HepG2 (cell line): ENCODE measurements around the gene KCNK15. TPM values are rescaled to one million over a fixed set of nuclear protein-coding genes. Genes with fewer than 3 reads are reported as not detected.

Experiments
- ATAC-seq: fragments of 200-7000 bp; cut with Tn5 transposase; 3 replicates; pipeline ENCODE4 v1.9.1; 2020; ENCODE audit warnings: mild to moderate bottlenecking, moderate library complexity
- BruUV-seq: library from RNA; stranded (reverse); fragments of 400-500 nt; replicated peaks from 2 replicates; lab custom pipeline; 2021; lab: Mats Ljungman, UMichigan
- CTCF ChIA-PET: fragments of 300-600 bp; formaldehyde crosslinking; extraction: SDS; loops from one replicate; lab custom pipeline; 2021; ENCODE audit warnings: low total read pairs, inconsistent platforms, low intra/inter-chr PET ratio; lab: Yijun Ruan, JAX
- POLR2A ChIA-PET: fragments of 350-600 bp; sonication (Branson Sonifier 250); formaldehyde crosslinking; loops from one replicate; lab custom pipeline; 2020; ENCODE audit warnings: antibody characterized with exemption, inconsistent platforms; lab: Yijun Ruan, JAX
- DNase-seq: peaks from one replicate; pipeline ENCODE4 v3.0.0-alpha.2; 2015; ENCODE audit warnings: low spot score
- FAIRE-seq: peaks from 3 replicates; lab custom pipeline; 2011; peaks lifted over from hg19 to GRCh38; lab: Jason Lieb, UNC
- H2AFZ ChIP-seq: one replicate; pipeline ENCODE4 v1.6.1; 2011; ENCODE audit warnings: low read length, inconsistent platforms
- H3K27ac ChIP-seq: fragments of 300-600 bp; 3 replicates; pipeline ENCODE4 v1.8.0; 2011; ENCODE audit warnings: mixed run types, mild to moderate bottlenecking, mixed read lengths, low read length, inconsistent platforms; ENCODE audit not compliant: insufficient read depth; ENCODE audit errors: extremely low read length
- H3K27me3 ChIP-seq, 2 experiments: fragments of 200-600 bp in 1 of 2; 2 replicates in 1 of 2; 3 replicates in 1 of 2; pipeline versions ENCODE4 v1.6.0 to v1.8.0; 2011; ENCODE audit warnings: low read length in 2 of 2, mild to moderate bottlenecking in 2 of 2, moderate library complexity in 2 of 2, inconsistent platforms in 1 of 2; ENCODE audit not compliant: insufficient read depth in 2 of 2, control insufficient read depth in 1 of 2
- H3K36me3 ChIP-seq, 2 experiments: fragments of 200-600 bp in 1 of 2; replicated peaks in 1 of 2; 2 replicates in 1 of 2; 3 replicates in 1 of 2; pipeline versions ENCODE4 v1.5.1 to v1.8.0; 2011; ENCODE audit warnings: low read length in 2 of 2, inconsistent platforms in 1 of 2; ENCODE audit not compliant: insufficient read depth in 2 of 2, control insufficient read depth in 1 of 2
- H3K4me1 ChIP-seq: 2 replicates; pipeline ENCODE4 v1.5.1; 2012; ENCODE audit warnings: low read length, inconsistent platforms; ENCODE audit not compliant: insufficient read depth
- H3K4me2 ChIP-seq: 2 replicates; pipeline ENCODE4 v1.6.0; 2011; ENCODE audit warnings: low read depth, low read length, inconsistent platforms
- H3K4me3 ChIP-seq, 3 experiments: fragments of 200-600 bp in 1 of 3; sonication (generic), shearing (Covaris generic) in 1 of 3; replicated peaks in 1 of 3; 2 replicates each; pipeline ENCODE4 v1.5.1; 2011 to 2016; ENCODE audit warnings: low read length in 3 of 3, inconsistent platforms in 2 of 3, low read depth in 2 of 3, mild to moderate bottlenecking in 2 of 3, control low read depth in 1 of 3, mixed read lengths in 1 of 3; ENCODE audit not compliant: insufficient read depth in 1 of 3
- H3K79me2 ChIP-seq: one replicate; pipeline ENCODE4 v1.6.1; 2011; ENCODE audit warnings: low read length, inconsistent platforms; ENCODE audit not compliant: insufficient read depth
- H3K9ac ChIP-seq: 2 replicates; pipeline ENCODE4 v1.6.0; 2011; ENCODE audit warnings: mild to moderate bottlenecking, low read depth, low read length, inconsistent platforms; ENCODE audit not compliant: insufficient read depth
- H3K9me3 ChIP-seq: 2 replicates; pipeline ENCODE4 v1.5.1; 2012; ENCODE audit warnings: mild to moderate bottlenecking, low read length
- H4K20me1 ChIP-seq: 2 replicates; pipeline ENCODE4 v1.6.0; 2011; ENCODE audit warnings: inconsistent platforms, mild to moderate bottlenecking, low read length, moderate library complexity; ENCODE audit not compliant: insufficient read depth
- BHLHE40 ChIP-seq: IDR thresholded peaks from 2 replicates; pipeline ENCODE4 v1.6.1; 2011; ENCODE audit warnings: low read length, improper control_type of control experiment
- MAFG ChIP-seq: sonication (generic); formaldehyde crosslinking; IDR thresholded peaks from 2 replicates; pipeline ENCODE4 v1.5.1; 2020; ENCODE audit warnings: mild to moderate bottlenecking, missing genetic modification reagents
- RORA ChIP-seq: sonication (generic); formaldehyde crosslinking; IDR thresholded peaks from 2 replicates; pipeline ENCODE4 v1.5.0; 2020; ENCODE audit warnings: mild to moderate bottlenecking, missing genetic modification reagents, moderate library complexity
- SMAD1 ChIP-seq: sonication (generic); formaldehyde crosslinking; IDR thresholded peaks from 2 replicates; pipeline ENCODE4 v1.4.0; 2020; ENCODE audit warnings: missing genetic modification reagents, low read depth, mild to moderate bottlenecking, borderline replicate concordance
- ZFP36L1 ChIP-seq: sonication (generic); formaldehyde crosslinking; IDR thresholded peaks from 2 replicates; pipeline ENCODE4 v1.8.0; 2022; ENCODE audit warnings: mild to moderate bottlenecking, missing genetic modification reagents, moderate library complexity
- ZNF329 ChIP-seq: sonication (generic); formaldehyde crosslinking; IDR thresholded peaks from 2 replicates; pipeline ENCODE4 v1.9.0; 2021; ENCODE audit warnings: low read depth, mild to moderate bottlenecking, missing genetic modification reagents
- ZNF441 ChIP-seq: sonication (generic); formaldehyde crosslinking; IDR thresholded peaks from 2 replicates; pipeline ENCODE4 v1.7.0; 2021; ENCODE audit warnings: missing genetic modification reagents, borderline replicate concordance
- ZNF607 ChIP-seq: sonication (generic); formaldehyde crosslinking; IDR thresholded peaks from 2 replicates; pipeline ENCODE4 v1.5.1; 2020; ENCODE audit warnings: missing genetic modification reagents, mild to moderate bottlenecking, borderline replicate concordance
- ZNF652 ChIP-seq: IDR thresholded peaks from 2 replicates; pipeline ENCODE4 v1.6.1; 2016; ENCODE audit warnings: low read depth, borderline replicate concordance
- ZNF660 ChIP-seq: sonication (generic); formaldehyde crosslinking; IDR thresholded peaks from 2 replicates; pipeline ENCODE4 v1.5.1; 2020; ENCODE audit warnings: mild to moderate bottlenecking, low read depth, missing genetic modification reagents, borderline replicate concordance
- ZNF839 ChIP-seq: sonication (generic); formaldehyde crosslinking; IDR thresholded peaks from 2 replicates; pipeline ENCODE4 v1.4.0; 2020; ENCODE audit warnings: missing genetic modification reagents, mild to moderate bottlenecking, borderline replicate concordance
- WGBS: methylation state at CpG from one replicate; pipeline ENCODE4 v1.1.6; 2017; ENCODE audit warnings: low lambda C conversion rate; 5-methylcytosine and 5-hydroxymethylcytosine counted together
- in situ Hi-C: cut with HindIII; loops from 2 replicates; pipeline ENCODE4 v1.10.0; 2017; ENCODE audit warnings: low pct_unique_long_range_greater_than_20kb; ENCODE audit not compliant: extremely low pct_ligation_motif_present
- intact Hi-C: fragments of 100-400 bp; cut with micrococcal nuclease; formaldehyde crosslinking; loops from one replicate; pipeline ENCODE4 v1.10.0; 2022; ENCODE audit not compliant: unreplicated experiment
- polyA plus RNA-seq, 8 experiments: library from polyadenylated mRNA; depleted of rRNA in 3 of 8; stranded (reverse) in 7 of 8; unstranded in 1 of 8; fragments of >200 nt; fragmentation: Illumina TruSeq in 4 of 8; extraction: Trizol in 4 of 8; gene quantifications; 2 replicates each; pipeline versions ENCODE4 v1.2.1 to v1.2.3, GENCODE V29; 2011 to 2016; ENCODE audit warnings: low read depth in 4 of 8, missing spikeins in 1 of 8, mixed read lengths in 1 of 8; ENCODE audit not compliant: insufficient read depth in 1 of 8
- total RNA-seq, 5 experiments: library from RNA; depleted of rRNA; stranded (reverse); fragments of >200 nt; fragmentation: Illumina TruSeq; extraction: Trizol; gene quantifications; 2 replicates each; pipeline ENCODE4 v1.2.3, GENCODE V29; 2016; ENCODE audit warnings: low read depth in 1 of 5
- TF ChIP-seq, protein P1 (sequence below): sonication (generic); formaldehyde crosslinking; IDR thresholded peaks from 2 replicates; pipeline ENCODE4 v1.4.0; 2020; ENCODE audit warnings: mild to moderate bottlenecking, missing genetic modification reagents
- TF ChIP-seq, protein P2 (sequence below): sonication (generic); formaldehyde crosslinking; IDR thresholded peaks from 2 replicates; pipeline ENCODE4 v1.4.0; 2020; ENCODE audit warnings: missing genetic modification reagents
- TF ChIP-seq, protein P3 (sequence below): sonication (generic); formaldehyde crosslinking; IDR thresholded peaks from 2 replicates; pipeline ENCODE4 v1.5.0; 2020; ENCODE audit warnings: mild to moderate bottlenecking, missing genetic modification reagents, moderate library complexity
- TF ChIP-seq, protein P4 (sequence below): sonication (generic); formaldehyde crosslinking; IDR thresholded peaks from 2 replicates; pipeline ENCODE4 v1.9.0; 2021; ENCODE audit warnings: missing genetic modification reagents, mild to moderate bottlenecking, borderline replicate concordance
- TF ChIP-seq, protein P5 (sequence below): IDR thresholded peaks from 2 replicates; pipeline ENCODE4 v1.6.1; 2012; ENCODE audit warnings: inconsistent platforms

KCNK15 gene
- total and polyA plus RNA-seq, 2 of the 13 experiments (the other 11 are each of a cell fraction or from before 2014, with no cell fraction given), result 0.03 TPM; not detected in 1

DNA sequence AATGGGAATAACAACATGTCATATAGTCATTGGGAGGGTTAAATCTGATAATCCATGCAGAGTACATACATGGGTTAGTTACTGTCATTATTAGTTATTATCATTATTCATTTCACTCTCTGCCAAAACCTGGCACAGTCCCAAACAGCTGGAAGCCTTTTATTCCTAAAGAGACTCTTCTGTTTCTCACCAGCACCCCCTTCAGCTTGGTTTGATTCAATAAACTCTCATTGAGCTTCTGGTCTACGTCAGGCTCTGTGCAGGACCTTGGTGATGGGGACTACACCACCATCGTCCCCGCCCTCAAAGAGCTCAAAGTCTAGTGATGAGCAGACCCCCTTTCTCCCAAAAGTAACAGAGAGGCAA is 2.3 kb downstream of the KCNK15 start:
- Histone ChIP-seq H2AFZ (no peak overlapping the region), H3K9me3 (no peaks in the 10 kb centered on the region), H4K20me1 (0 out of 2 replicates have a peak, but pooled peaks cover 3% of the 10 kb centered on the region), H3K4me2 (no peak overlapping the region), H3K27me3 (peaks cover 31 to 92% of the 10 kb centered on the region in 2 experiments), H3K36me3 (no peaks in the 10 kb centered on the region), H3K4me1 (peaks cover 28% of the 10 kb centered on the region), H3K27ac (no peak overlapping the region), H3K4me3 (no peak overlapping the region), H3K79me2 (no peaks in the 10 kb centered on the region), H3K9ac (no peak overlapping the region)
- WGBS, result 7% methylated on average over 3 of the region's 3 CpGs
- CTCF ChIA-PET, result interaction anchor here (1.6 to 3.9 kb wide), 2 partner anchors 63 to 119 kb away, joined by 9 to 41 read pairs; no protein-coding TSS in a partner anchor
- POLR2A ChIA-PET, result interaction anchor here (0.9 kb wide), 1 partner anchor 11 kb away, joined by 3 read pairs; no protein-coding TSS in a partner anchor
- no TSS peak for BruUV-seq
- TF ChIP-seq, protein P1, sequence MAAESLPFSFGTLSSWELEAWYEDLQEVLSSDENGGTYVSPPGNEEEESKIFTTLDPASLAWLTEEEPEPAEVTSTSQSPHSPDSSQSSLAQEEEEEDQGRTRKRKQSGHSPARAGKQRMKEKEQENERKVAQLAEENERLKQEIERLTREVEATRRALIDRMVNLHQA (CRISPR knock-in tag), result no peak
- TF ChIP-seq, protein P2, sequence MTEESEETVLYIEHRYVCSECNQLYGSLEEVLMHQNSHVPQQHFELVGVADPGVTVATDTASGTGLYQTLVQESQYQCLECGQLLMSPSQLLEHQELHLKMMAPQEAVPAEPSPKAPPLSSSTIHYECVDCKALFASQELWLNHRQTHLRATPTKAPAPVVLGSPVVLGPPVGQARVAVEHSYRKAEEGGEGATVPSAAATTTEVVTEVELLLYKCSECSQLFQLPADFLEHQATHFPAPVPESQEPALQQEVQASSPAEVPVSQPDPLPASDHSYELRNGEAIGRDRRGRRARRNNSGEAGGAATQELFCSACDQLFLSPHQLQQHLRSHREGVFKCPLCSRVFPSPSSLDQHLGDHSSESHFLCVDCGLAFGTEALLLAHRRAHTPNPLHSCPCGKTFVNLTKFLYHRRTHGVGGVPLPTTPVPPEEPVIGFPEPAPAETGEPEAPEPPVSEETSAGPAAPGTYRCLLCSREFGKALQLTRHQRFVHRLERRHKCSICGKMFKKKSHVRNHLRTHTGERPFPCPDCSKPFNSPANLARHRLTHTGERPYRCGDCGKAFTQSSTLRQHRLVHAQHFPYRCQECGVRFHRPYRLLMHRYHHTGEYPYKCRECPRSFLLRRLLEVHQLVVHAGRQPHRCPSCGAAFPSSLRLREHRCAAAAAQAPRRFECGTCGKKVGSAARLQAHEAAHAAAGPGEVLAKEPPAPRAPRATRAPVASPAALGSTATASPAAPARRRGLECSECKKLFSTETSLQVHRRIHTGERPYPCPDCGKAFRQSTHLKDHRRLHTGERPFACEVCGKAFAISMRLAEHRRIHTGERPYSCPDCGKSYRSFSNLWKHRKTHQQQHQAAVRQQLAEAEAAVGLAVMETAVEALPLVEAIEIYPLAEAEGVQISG (CRISPR knock-in tag), result no peak
- TF ChIP-seq, protein P3, sequence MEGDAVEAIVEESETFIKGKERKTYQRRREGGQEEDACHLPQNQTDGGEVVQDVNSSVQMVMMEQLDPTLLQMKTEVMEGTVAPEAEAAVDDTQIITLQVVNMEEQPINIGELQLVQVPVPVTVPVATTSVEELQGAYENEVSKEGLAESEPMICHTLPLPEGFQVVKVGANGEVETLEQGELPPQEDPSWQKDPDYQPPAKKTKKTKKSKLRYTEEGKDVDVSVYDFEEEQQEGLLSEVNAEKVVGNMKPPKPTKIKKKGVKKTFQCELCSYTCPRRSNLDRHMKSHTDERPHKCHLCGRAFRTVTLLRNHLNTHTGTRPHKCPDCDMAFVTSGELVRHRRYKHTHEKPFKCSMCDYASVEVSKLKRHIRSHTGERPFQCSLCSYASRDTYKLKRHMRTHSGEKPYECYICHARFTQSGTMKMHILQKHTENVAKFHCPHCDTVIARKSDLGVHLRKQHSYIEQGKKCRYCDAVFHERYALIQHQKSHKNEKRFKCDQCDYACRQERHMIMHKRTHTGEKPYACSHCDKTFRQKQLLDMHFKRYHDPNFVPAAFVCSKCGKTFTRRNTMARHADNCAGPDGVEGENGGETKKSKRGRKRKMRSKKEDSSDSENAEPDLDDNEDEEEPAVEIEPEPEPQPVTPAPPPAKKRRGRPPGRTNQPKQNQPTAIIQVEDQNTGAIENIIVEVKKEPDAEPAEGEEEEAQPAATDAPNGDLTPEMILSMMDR (CRISPR knock-in tag), result no peak
- no peak for TF ChIP-seq ZNF607 (CRISPR knock-in tag)
- no peak for TF ChIP-seq ZNF441 (CRISPR knock-in tag)
- TF ChIP-seq BHLHE40, result no peak
- no peak for TF ChIP-seq SMAD1 (CRISPR knock-in tag)
- no peak for TF ChIP-seq ZNF652 (CRISPR knock-in tag)
- TF ChIP-seq MAFG (CRISPR knock-in tag), result no peak
- TF ChIP-seq, protein P4, sequence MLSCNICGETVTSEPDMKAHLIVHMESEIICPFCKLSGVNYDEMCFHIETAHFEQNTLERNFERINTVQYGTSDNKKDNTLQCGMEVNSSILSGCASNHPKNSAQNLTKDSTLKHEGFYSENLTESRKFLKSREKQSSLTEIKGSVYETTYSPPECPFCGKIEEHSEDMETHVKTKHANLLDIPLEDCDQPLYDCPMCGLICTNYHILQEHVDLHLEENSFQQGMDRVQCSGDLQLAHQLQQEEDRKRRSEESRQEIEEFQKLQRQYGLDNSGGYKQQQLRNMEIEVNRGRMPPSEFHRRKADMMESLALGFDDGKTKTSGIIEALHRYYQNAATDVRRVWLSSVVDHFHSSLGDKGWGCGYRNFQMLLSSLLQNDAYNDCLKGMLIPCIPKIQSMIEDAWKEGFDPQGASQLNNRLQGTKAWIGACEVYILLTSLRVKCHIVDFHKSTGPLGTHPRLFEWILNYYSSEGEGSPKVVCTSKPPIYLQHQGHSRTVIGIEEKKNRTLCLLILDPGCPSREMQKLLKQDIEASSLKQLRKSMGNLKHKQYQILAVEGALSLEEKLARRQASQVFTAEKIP (CRISPR knock-in tag), result no peak
- no peak for TF ChIP-seq ZNF660 (CRISPR knock-in tag)
- no peak for TF ChIP-seq ZNF329 (CRISPR knock-in tag)
- TF ChIP-seq, protein P5, sequence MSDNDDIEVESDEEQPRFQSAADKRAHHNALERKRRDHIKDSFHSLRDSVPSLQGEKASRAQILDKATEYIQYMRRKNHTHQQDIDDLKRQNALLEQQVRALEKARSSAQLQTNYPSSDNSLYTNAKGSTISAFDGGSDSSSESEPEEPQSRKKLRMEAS, result no peak
- TF ChIP-seq ZNF839, result no peak
- TF ChIP-seq RORA (CRISPR knock-in tag), result no peak
- no peak; the same call in 1 of the 2 replicates for TF ChIP-seq ZFP36L1 (CRISPR knock-in tag)
- no peak for ATAC-seq
- DNase-seq, result peak; percentile 23
- intact Hi-C loops, result no loop called here
- no peak for FAIRE-seq
- in situ Hi-C loops, result no loop called here
